HuH-7.5 (cell line): ENCODE data around the gene ZBED1.
"Not testable (repeated sequence)": the region's sequence is repeated elsewhere in the genome, so short reads cannot be mapped to it uniquely, and the experiment has no call there.

Source experiments
- DNase-seq: peaks from one replicate; pipeline ENCODE4 v3.0.0; 2011; ENCODE audit warnings: low spot score

ZBED1 gene

GRCh38 chrX:2519638-2520037 lies 18.9 kb upstream of the ZBED1 start:
- DNase-seq, result not testable (repeated sequence)

GRCh38 chrX:2517055-2517454 lies 16.3 kb upstream of the ZBED1 start:
- no peak for DNase-seq

GRCh38 chrX:2516623-2517022 lies 15.8 kb upstream of the ZBED1 start:
- DNase-seq, result no peak

GRCh38 chrX:2514131-2514530 lies 13.4 kb upstream of the ZBED1 start:
- no peak for DNase-seq

GRCh38 chrX:2513121-2513664 lies 12.4 kb upstream of the ZBED1 start:
- no peak for DNase-seq

GRCh38 chrX:2512501-2512900 lies 11.7 kb upstream of the ZBED1 start:
- DNase-seq, result no peak

- DNase-seq, result no peak
These were observed 10.6 kb upstream of the ZBED1 start for GRCh38 chrX:2511326-2511725.

GRCh38 chrX:2508648-2509335 lies 8.0 kb upstream of the ZBED1 start:
- DNase-seq, result no peak

GRCh38 chrX:2507904-2508627 lies 7.3 kb upstream of the ZBED1 start:
- DNase-seq, result no peak

- DNase-seq, result no peak
These were observed 6.4 kb upstream of the ZBED1 start for GRCh38 chrX:2507196-2507595.

GRCh38 chrX:2505341-2505740 lies 4.6 kb upstream of the ZBED1 start:
- not testable (repeated sequence) for DNase-seq

GRCh38 chrX:2504706-2505332 lies 4.0 kb upstream of the ZBED1 start:
- no peak for DNase-seq

- DNase-seq, result no peak
These were observed 3.1 kb upstream of the ZBED1 start for GRCh38 chrX:2503591-2504500.

- DNase-seq, result no peak
These were observed 2.1 kb upstream of the ZBED1 start for GRCh38 chrX:2502668-2503519.

GRCh38 chrX:2502120-2502667 lies 1.4 kb upstream of the ZBED1 start:
- DNase-seq, result no peak

- DNase-seq, result no peak
These were observed 855 bp upstream of the ZBED1 start for GRCh38 chrX:2501559-2502102.

- no peak for DNase-seq
These were observed 529 bp downstream of the ZBED1 start for GRCh38 chrX:2500091-2500802.

GRCh38 chrX:2499507-2499906 lies 1.3 kb downstream of the ZBED1 start:
- DNase-seq, result no peak

GRCh38 chrX:2498781-2499302 lies 1.9 kb downstream of the ZBED1 start:
- DNase-seq, result no peak
